ENCODE data around the gene DHX16. TPM values are rescaled to one million over a fixed set of nuclear protein-coding genes. Genes with fewer than 3 reads are reported as not detected.

Gene DHX16
- total and polyA plus RNA-seq, 2 of the 8 experiments (the other 6 are each of a cell fraction or from before 2014, with no cell fraction given), result 27.4 to 44.4 TPM

DNA sequence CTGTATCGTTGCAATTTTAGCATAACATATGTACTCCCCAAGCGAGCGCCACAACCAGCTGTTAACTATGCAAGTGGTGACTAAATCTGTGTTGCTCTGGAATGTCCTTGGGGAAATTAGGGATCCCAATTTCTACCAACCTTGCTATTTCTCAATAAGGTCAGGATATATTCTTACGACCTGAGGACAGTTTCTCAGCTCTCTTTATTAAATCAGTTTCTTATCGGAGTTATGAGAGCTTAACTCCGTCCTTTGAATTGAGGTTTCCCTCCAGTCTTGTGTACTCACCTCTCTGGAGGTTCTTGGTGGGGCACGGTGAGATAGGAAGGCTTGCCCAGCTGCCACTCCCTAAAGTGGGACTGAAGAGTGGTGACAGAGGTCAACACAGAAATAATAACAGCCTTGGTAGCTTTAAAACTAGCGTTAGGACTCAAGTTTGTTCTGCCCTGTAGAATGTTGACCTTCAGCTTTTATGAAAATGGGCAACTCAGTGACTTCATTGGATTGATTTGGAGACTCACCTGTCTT is 54.5 kb downstream of the DHX16 start:
- Histone ChIP-seq H4K8ac (ENCODE audit: extremely low read depth, insufficient read depth, low read length) (no peak overlapping the region), H3K36me3 (ENCODE audit: control insufficient read depth in 2 of 4, insufficient read depth in 4 of 4, low read length in 3 of 4) (peaks cover 10 to 45% (median 26%) of the 10 kb centered on the region in 4 experiments), H4K91ac (replicated peaks; ENCODE audit: insufficient read length, low read length) (no peak overlapping the region), H3K4me3 (ENCODE audit: extremely low read depth in 1 of 4, insufficient read depth in 2 of 4, low read depth in 3 of 4, low read length in 4 of 4) (peak overlapping the region; percentile 87 to 97 (median 90)), H4K5ac (ENCODE audit: insufficient read length, low read depth, low read length) (no peak overlapping the region), H3K27ac (ENCODE audit: low read depth, low read length) (peak overlapping the region; percentile 99; the same call in 1 of the 2 replicates), H3K23ac (ENCODE audit: insufficient read length) (no peak overlapping the region), H3K9ac (replicated peaks in 1 of 4; ENCODE audit: extremely low read depth in 1 of 4, low read depth in 3 of 4, low read length in 3 of 4) (peak overlapping the region in 3 of 4 experiments; percentile 93 to 100 (median 99); a peak in 4 of 7 replicates), H2BK20ac (ENCODE audit: low read length) (no peak overlapping the region), H3K18ac (ENCODE audit: extremely low read depth, low read length) (no peak overlapping the region), H2BK15ac (ENCODE audit: low read length) (no peak overlapping the region), H3K79me2 (ENCODE audit: control insufficient read depth in 1 of 2, insufficient read depth in 2 of 2, low read length in 2 of 2) (peaks cover 4 to 50% of the 10 kb centered on the region in 2 experiments; a peak in 3 of 4 replicates), H2AFZ (ENCODE audit: low read length) (0 out of 2 replicates have a peak overlapping the region, but pooled peaks have one; percentile 28), H3K9me3 (ENCODE audit: insufficient read depth in 2 of 2, low read depth in 1 of 2, low read length in 1 of 2) (no peaks in the 10 kb centered on the region), H3K14ac (ENCODE audit: insufficient read length) (no peak overlapping the region), H3K79me1 (ENCODE audit: low read depth, low read length) (peaks cover 6% of the 10 kb centered on the region; the same call in 1 of the 2 replicates), H2BK120ac (replicated peaks; ENCODE audit: low read depth, low read length) (no peak overlapping the region), H2BK12ac (ENCODE audit: low read depth, low read length) (no peak overlapping the region), H3K56ac (replicated peaks; ENCODE audit: insufficient read length, low read depth, low read length) (no peak overlapping the region), H3K4me2 (ENCODE audit: insufficient read depth in 1 of 2, low read depth in 2 of 2, low read length in 2 of 2) (peak overlapping the region; percentile 90 to 98), H3K27me3 (replicated peaks in 1 of 4; ENCODE audit: control insufficient read depth in 3 of 4, extremely low read depth in 1 of 4, insufficient read depth in 3 of 4, low read length in 3 of 4) (no peaks in the 10 kb centered on the region), H3K23me2 (ENCODE audit: low read depth, low read length) (peaks cover 14% of the 10 kb centered on the region), H4K20me1 (replicated peaks in 1 of 2; ENCODE audit: control insufficient read depth in 1 of 2, insufficient read depth in 2 of 2, low read length in 2 of 2) (peaks cover 0 to 2% of the 10 kb centered on the region in 2 experiments), H3K4ac (replicated peaks; ENCODE audit: insufficient read length, low read depth, low read length) (no peak overlapping the region), H2BK5ac (ENCODE audit: low read depth, low read length) (no peak overlapping the region), H3K4me1 (replicated peaks in 1 of 4; ENCODE audit: control insufficient read depth in 3 of 4, insufficient read depth in 4 of 4, low read length in 3 of 4) (peaks cover 0 to 6% (median 4%) of the 10 kb centered on the region in 4 experiments; a peak in 4 of 7 replicates), H2AK5ac (ENCODE audit: low read depth, low read length) (peak overlapping the region; percentile 45; the same call in 1 of the 2 replicates)
- CTCF ChIA-PET (ENCODE audit: partially characterized antibody), result interaction anchor here (0.8 to 1.7 kb wide), 3 partner anchors 15 to 104 kb away, joined by 3 to 6 read pairs (median 3); no protein-coding TSS in a partner anchor
- TF ChIP-seq CTBP2 (IDR thresholded peaks at IDR 0.05; ENCODE audit: borderline replicate concordance, insufficient read depth, insufficient read length, low read length) (no peak), EZH2 (IDR thresholded peaks at IDR 0.05; ENCODE audit: low read depth, low read length, severe bottlenecking) (no peak), BACH1 (IDR thresholded peaks at IDR 0.05; ENCODE audit: low read length) (no peak), RXRA (IDR thresholded peaks at IDR 0.05; ENCODE audit: insufficient read depth, low read depth, low read length) (no peak), JUND (IDR thresholded peaks at IDR 0.05; ENCODE audit: low read length) (no peak), CEBPB (IDR thresholded peaks at IDR 0.05; ENCODE audit: low read depth, low read length) (no peak), BRCA1 (IDR thresholded peaks at IDR 0.05; ENCODE audit: low read depth, low read length) (no peak), KDM1A (IDR thresholded peaks at IDR 0.05; ENCODE audit: borderline replicate concordance, low read length) (no peak), NRF1 (IDR thresholded peaks at IDR 0.05; ENCODE audit: low read depth, low read length) (no peak), SP4 (IDR thresholded peaks at IDR 0.05; ENCODE audit: low read length) (no peak), SUZ12 (IDR thresholded peaks at IDR 0.05; ENCODE audit: low read length) (no peak), TCF12 (IDR thresholded peaks at IDR 0.05; ENCODE audit: low read depth, low read length) (no peak)
- POLR2A ChIA-PET (ENCODE audit: partially characterized antibody), result interaction anchor here (0.5 to 3.8 kb wide), 40 partner anchors 9 to 127 kb away, joined by 3 to 43 read pairs (median 5); partner anchors contain the start of genes ABCF1, ATAT1, C6orf136 and DHX16
- DNase-seq (ENCODE audit: low read depth in 1 of 2, low spot score in 2 of 2) (no peak), FAIRE-seq (no peak)
- WGBS, 2 experiments (ENCODE audit: extremely low coverage in 1 of 2, insufficient coverage in 1 of 2, insufficient read length in 1 of 2, insufficient replicate concordance in 2 of 2, low coverage in 1 of 2, low lambda C conversion rate in 2 of 2, missing lambda C conversion rate in 1 of 2), result 35% methylated on average over 8 of the region's 8 CpGs; no CpG with 5 or more reads in 1 of the 2 experiments

Measured in H1 (cell line).